AG04449 (cell line): ENCODE data around the gene HS6ST2.

Experiments used
- CTCF ChIA-PET: fragments of 350-600 bp; formaldehyde crosslinking; extraction: SDS; loops from one replicate; lab custom pipeline; 2021; ENCODE audit warnings: antibody characterized with exemption; lab: Yijun Ruan, JAX
- POLR2A ChIA-PET: fragments of 400-600, 350-600 bp; formaldehyde crosslinking; extraction: SDS; loops from one replicate; lab custom pipeline; 2020; ENCODE audit warnings: antibody characterized with exemption, inconsistent platforms; lab: Yijun Ruan, JAX
- DNase-seq: peaks from one replicate; pipeline ENCODE4 v3.0.0-alpha.2; 2010; ENCODE audit warnings: low read depth, low spot score
- H3K4me3 ChIP-seq: 2 replicates; pipeline ENCODE4 v1.5.1; 2011; ENCODE audit warnings: low read depth, mild to moderate bottlenecking, control low read depth, low read length
- TF ChIP-seq, protein P1 (sequence below): IDR thresholded peaks from one replicate; pipeline ENCODE4 v1.5.1; 2011; ENCODE audit warnings: mild to moderate bottlenecking, moderate library complexity, low read length, control low read depth, inconsistent platforms; ENCODE audit not compliant: insufficient read depth; ENCODE audit errors: missing control alignments

Gene HS6ST2

GRCh38 chrX:132775263-132775823 lies 183.1 kb downstream of the HS6ST2 start:
- TF ChIP-seq, protein P1, sequence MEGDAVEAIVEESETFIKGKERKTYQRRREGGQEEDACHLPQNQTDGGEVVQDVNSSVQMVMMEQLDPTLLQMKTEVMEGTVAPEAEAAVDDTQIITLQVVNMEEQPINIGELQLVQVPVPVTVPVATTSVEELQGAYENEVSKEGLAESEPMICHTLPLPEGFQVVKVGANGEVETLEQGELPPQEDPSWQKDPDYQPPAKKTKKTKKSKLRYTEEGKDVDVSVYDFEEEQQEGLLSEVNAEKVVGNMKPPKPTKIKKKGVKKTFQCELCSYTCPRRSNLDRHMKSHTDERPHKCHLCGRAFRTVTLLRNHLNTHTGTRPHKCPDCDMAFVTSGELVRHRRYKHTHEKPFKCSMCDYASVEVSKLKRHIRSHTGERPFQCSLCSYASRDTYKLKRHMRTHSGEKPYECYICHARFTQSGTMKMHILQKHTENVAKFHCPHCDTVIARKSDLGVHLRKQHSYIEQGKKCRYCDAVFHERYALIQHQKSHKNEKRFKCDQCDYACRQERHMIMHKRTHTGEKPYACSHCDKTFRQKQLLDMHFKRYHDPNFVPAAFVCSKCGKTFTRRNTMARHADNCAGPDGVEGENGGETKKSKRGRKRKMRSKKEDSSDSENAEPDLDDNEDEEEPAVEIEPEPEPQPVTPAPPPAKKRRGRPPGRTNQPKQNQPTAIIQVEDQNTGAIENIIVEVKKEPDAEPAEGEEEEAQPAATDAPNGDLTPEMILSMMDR: no peak
- CTCF ChIA-PET: no interaction called here
- POLR2A ChIA-PET: no interaction called here
- no peak overlapping the region for H3K4me3 ChIP-seq
- DNase-seq: no peak

- CTCF ChIA-PET: no interaction called here
- TF ChIP-seq, protein P1: no peak
- H3K4me3 ChIP-seq: no peak overlapping the region
- POLR2A ChIA-PET: no interaction called here
- no peak for DNase-seq
These were observed 184.3 kb downstream of the HS6ST2 start for GRCh38 chrX:132774010-132774714.

- TF ChIP-seq, protein P1: no peak
- POLR2A ChIA-PET: no interaction called here
These were observed 188.8 kb downstream of the HS6ST2 start for GRCh38 chrX:132769609-132770008.

GRCh38 chrX:132766452-132766851 lies 192.0 kb downstream of the HS6ST2 start:
- POLR2A ChIA-PET: no interaction called here
- CTCF ChIA-PET: no interaction called here

More at GRCh38 chrX:132769609-132770008, 188.8 kb downstream of the HS6ST2 start:
- H3K4me3 ChIP-seq: no peak overlapping the region
- CTCF ChIA-PET: no interaction called here
- no peak for DNase-seq

DNA sequence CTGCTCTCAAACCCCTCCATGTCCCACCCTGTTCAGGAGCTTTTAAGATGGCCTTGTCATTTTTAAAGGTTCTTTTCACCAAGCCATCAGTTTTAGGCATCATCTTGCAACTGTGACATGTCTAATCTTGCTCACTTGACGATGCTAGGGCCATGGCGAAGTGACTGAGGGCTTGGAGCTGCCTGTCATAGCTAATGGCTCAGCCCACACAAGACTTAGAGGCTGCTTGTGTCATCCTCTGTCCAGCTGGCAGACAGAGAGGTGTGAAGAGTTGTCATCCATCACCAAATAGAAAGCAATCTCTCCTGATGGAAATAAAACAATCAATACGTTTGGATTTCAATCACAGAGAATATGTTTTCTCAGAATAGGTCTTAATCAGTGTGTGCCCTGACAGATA lies 194.9 kb downstream of the HS6ST2 start:
- ChIA-PET CTCF (no interaction called here), POLR2A (no interaction called here)
- TF ChIP-seq, protein P1: no peak

More at GRCh38 chrX:132766452-132766851, 192.0 kb downstream of the HS6ST2 start:
- DNase-seq: no peak
- no peak overlapping the region for H3K4me3 ChIP-seq
- TF ChIP-seq, protein P1: no peak

DNA sequence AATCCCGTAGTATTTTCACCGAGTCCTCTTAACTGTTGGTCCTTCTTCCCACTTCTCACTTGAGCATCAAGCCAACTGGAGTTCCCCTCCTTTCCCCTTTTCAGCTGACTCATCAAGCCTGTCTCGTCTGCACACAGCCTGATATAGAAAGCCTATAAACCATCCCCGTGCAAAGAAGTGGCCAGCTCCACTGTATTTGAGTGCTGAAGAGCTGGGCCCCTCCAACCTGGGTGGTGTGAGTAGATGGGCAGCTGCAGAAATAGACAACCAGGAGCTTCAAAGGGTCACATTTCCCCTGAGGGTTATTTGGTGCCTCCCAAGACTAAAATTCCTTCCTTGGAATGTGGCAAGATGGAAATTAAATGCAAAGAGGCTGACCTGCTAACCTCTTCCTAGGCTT lies 199.7 kb downstream of the HS6ST2 start:
- TF ChIP-seq, protein P1: no peak
- no peak for DNase-seq
- CTCF ChIA-PET: no interaction called here

More for the DNA sequence above, 194.9 kb downstream of the HS6ST2 start:
- H3K4me3 ChIP-seq: no peak overlapping the region
- no peak for DNase-seq

More for the DNA sequence above, 199.7 kb downstream of the HS6ST2 start:
- H3K4me3 ChIP-seq: no peak overlapping the region
- POLR2A ChIA-PET: no interaction called here
